OCI-LY3 (cell line): ENCODE results near the gene MED9.

Experiments used
- EZH2phosphoT487 ChIP-seq: fragments of 200-600 bp; shearing (Covaris generic); IDR thresholded peaks from 2 replicates; pipeline ENCODE4 v1.6.1; 2018; ENCODE audit warnings: antibody characterized with exemption, mixed run types, low read depth
- TF ChIP-seq, protein P1 (sequence below): fragments of 200-600, 300-600 bp; sonication (generic); IDR thresholded peaks from 2 replicates; pipeline ENCODE4 v1.5.1; 2014; ENCODE audit warnings: antibody characterized with exemption, low read length, low read depth

- TF ChIP-seq, protein P1, sequence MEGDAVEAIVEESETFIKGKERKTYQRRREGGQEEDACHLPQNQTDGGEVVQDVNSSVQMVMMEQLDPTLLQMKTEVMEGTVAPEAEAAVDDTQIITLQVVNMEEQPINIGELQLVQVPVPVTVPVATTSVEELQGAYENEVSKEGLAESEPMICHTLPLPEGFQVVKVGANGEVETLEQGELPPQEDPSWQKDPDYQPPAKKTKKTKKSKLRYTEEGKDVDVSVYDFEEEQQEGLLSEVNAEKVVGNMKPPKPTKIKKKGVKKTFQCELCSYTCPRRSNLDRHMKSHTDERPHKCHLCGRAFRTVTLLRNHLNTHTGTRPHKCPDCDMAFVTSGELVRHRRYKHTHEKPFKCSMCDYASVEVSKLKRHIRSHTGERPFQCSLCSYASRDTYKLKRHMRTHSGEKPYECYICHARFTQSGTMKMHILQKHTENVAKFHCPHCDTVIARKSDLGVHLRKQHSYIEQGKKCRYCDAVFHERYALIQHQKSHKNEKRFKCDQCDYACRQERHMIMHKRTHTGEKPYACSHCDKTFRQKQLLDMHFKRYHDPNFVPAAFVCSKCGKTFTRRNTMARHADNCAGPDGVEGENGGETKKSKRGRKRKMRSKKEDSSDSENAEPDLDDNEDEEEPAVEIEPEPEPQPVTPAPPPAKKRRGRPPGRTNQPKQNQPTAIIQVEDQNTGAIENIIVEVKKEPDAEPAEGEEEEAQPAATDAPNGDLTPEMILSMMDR = no peak
- TF ChIP-seq EZH2phosphoT487 = no peak
Measured at GRCh38 chr17:17469996-17470395, 6.8 kb upstream of the MED9 start.
